ENCODE measurements around the gene CPN2. TPM values are rescaled to one million over a fixed set of nuclear protein-coding genes. Genes with fewer than 3 reads are reported as not detected.

The CPN2 gene
- total RNA-seq, 1 donor from 2014 or later, result not detected

- peak overlapping the region; percentile 32 for H3K4me3 ChIP-seq (ENCODE audit: low read depth, low read length)
- TF ChIP-seq CTCF (conservative IDR thresholded peaks at IDR 0.05; ENCODE audit: low read depth, low read length), result no peak
- no peak for DNase-seq (ENCODE audit: low read depth)
These were observed 44.8 kb upstream of the CPN2 start for GRCh38 chr3:194395778-194396538.

- no peak overlapping the region for H3K4me3 ChIP-seq (ENCODE audit: low read depth, low read length)
- TF ChIP-seq CTCF (conservative IDR thresholded peaks at IDR 0.05; ENCODE audit: low read depth, low read length), result no peak
- DNase-seq (ENCODE audit: low read depth), result no peak
These were observed 44.1 kb upstream of the CPN2 start for GRCh38 chr3:194395212-194395611.

GRCh38 chr3:194392576-194392975 is 41.4 kb upstream of the CPN2 start:
- TF ChIP-seq CTCF (conservative IDR thresholded peaks at IDR 0.05; ENCODE audit: low read depth, low read length), result no peak
- no peak for DNase-seq (ENCODE audit: low read depth)
- H3K4me3 ChIP-seq (ENCODE audit: low read depth, low read length), result no peak overlapping the region

GRCh38 chr3:194390835-194391234 is 39.7 kb upstream of the CPN2 start:
- H3K4me3 ChIP-seq (ENCODE audit: low read depth, low read length), result no peak overlapping the region
- no peak for TF ChIP-seq CTCF (conservative IDR thresholded peaks at IDR 0.05; ENCODE audit: low read depth, low read length)
- no peak for DNase-seq (ENCODE audit: low read depth)

GRCh38 chr3:194389269-194389668 is 38.1 kb upstream of the CPN2 start:
- no peak overlapping the region for H3K4me3 ChIP-seq (ENCODE audit: low read depth, low read length)
- DNase-seq (ENCODE audit: low read depth), result no peak
- TF ChIP-seq CTCF (conservative IDR thresholded peaks at IDR 0.05; ENCODE audit: low read depth, low read length), result no peak

- no peak for TF ChIP-seq CTCF (conservative IDR thresholded peaks at IDR 0.05; ENCODE audit: low read depth, low read length)
- DNase-seq (ENCODE audit: low read depth), result no peak
- no peak overlapping the region for H3K4me3 ChIP-seq (ENCODE audit: low read depth, low read length)
These were observed 36.8 kb upstream of the CPN2 start for GRCh38 chr3:194387926-194388418.

GRCh38 chr3:194387276-194387675 is 36.1 kb upstream of the CPN2 start:
- no peak for DNase-seq (ENCODE audit: low read depth)
- H3K4me3 ChIP-seq (ENCODE audit: low read depth, low read length), result no peak overlapping the region
- TF ChIP-seq CTCF (conservative IDR thresholded peaks at IDR 0.05; ENCODE audit: low read depth, low read length), result no peak

All from epithelial cell of proximal tubule (primary cell).